ENCODE data around the gene MRPL14. TPM values are rescaled to one million over a fixed set of nuclear protein-coding genes. Genes with fewer than 3 reads are reported as not detected.

The MRPL14 gene
- total and polyA plus RNA-seq, 9 of the 15 experiments (the other 6 are each of a cell fraction or from before 2014, with no cell fraction given), result 126 to 424 (median 165) TPM

DNA sequence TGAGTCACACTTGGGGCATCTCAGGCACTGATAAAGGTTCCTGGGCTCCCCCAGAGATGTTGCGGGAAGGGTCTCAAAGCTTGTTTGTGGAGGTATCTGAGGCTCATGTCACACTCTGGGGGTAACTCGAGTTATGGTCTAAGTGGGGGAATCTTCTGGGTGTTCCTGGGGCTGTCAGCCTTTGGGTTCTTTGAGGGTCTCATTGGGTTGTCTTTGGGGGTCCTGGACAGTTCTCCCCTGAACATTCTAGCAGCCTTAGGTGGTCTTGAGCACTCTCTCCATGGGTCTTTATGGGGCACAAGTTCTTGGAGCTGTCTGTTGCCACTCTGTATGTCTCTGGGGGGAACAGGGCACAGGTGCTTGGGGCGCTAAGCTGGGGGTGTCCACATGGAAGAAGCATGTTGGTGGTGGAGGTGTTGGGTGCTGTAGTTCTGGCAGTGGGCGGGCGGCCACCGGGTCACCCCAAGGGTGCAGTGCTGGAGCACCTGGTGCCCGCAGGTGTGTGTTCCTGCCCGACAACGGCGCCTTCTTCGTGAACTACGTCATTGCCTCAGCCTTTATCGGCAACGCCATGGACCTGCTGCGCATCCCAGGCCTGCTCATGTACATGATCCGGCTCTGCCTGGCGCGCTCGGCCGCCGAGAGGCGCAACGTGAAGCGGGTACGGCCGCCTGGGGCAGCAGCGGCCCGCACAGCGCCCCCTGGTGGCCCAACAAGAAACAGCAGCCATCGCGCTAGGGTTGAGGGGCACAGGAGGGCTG is 24.3 kb upstream of the MRPL14 start (continued):
- TF ChIP-seq MAZ (CRISPR knock-in tag; conservative IDR thresholded peaks at IDR 0.05 in 1 of 2, IDR thresholded peaks at IDR 0.05 in 1 of 2) (peak; percentile 42 to 87; a peak in 2 of 4 replicates), SAFB2 (IDR thresholded peaks at IDR 0.05; ENCODE audit: borderline replicate concordance, low read depth, low read length, severe bottlenecking) (no peak), ZNF324 (CRISPR knock-in tag; IDR thresholded peaks at IDR 0.05) (no peak), NR4A1 (CRISPR knock-in tag; IDR thresholded peaks at IDR 0.05) (no peak), NR4A1 (tag; IDR thresholded peaks at IDR 0.05) (no peak), FOXA3 (CRISPR knock-in tag; conservative IDR thresholded peaks at IDR 0.05 in 1 of 2, IDR thresholded peaks at IDR 0.05 in 1 of 2) (no peak), ZNF175 (CRISPR knock-in tag; IDR thresholded peaks at IDR 0.05; ENCODE audit: low read depth) (no peak), KLF13 (tag; IDR thresholded peaks at IDR 0.05; ENCODE audit: borderline replicate concordance, low read depth) (no peak)
- TF ChIP-seq, protein P1, sequence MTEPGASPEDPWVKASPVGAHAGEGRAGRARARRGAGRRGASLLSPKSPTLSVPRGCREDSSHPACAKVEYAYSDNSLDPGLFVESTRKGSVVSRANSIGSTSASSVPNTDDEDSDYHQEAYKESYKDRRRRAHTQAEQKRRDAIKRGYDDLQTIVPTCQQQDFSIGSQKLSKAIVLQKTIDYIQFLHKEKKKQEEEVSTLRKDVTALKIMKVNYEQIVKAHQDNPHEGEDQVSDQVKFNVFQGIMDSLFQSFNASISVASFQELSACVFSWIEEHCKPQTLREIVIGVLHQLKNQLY (CRISPR knock-in tag; conservative IDR thresholded peaks at IDR 0.05), result no peak
- TF ChIP-seq, protein P2, sequence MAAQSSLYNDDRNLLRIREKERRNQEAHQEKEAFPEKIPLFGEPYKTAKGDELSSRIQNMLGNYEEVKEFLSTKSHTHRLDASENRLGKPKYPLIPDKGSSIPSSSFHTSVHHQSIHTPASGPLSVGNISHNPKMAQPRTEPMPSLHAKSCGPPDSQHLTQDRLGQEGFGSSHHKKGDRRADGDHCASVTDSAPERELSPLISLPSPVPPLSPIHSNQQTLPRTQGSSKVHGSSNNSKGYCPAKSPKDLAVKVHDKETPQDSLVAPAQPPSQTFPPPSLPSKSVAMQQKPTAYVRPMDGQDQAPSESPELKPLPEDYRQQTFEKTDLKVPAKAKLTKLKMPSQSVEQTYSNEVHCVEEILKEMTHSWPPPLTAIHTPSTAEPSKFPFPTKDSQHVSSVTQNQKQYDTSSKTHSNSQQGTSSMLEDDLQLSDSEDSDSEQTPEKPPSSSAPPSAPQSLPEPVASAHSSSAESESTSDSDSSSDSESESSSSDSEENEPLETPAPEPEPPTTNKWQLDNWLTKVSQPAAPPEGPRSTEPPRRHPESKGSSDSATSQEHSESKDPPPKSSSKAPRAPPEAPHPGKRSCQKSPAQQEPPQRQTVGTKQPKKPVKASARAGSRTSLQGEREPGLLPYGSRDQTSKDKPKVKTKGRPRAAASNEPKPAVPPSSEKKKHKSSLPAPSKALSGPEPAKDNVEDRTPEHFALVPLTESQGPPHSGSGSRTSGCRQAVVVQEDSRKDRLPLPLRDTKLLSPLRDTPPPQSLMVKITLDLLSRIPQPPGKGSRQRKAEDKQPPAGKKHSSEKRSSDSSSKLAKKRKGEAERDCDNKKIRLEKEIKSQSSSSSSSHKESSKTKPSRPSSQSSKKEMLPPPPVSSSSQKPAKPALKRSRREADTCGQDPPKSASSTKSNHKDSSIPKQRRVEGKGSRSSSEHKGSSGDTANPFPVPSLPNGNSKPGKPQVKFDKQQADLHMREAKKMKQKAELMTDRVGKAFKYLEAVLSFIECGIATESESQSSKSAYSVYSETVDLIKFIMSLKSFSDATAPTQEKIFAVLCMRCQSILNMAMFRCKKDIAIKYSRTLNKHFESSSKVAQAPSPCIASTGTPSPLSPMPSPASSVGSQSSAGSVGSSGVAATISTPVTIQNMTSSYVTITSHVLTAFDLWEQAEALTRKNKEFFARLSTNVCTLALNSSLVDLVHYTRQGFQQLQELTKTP (IDR thresholded peaks at IDR 0.05; ENCODE audit: low read depth in 1 of 2, partially characterized antibody in 2 of 2), result no peak
- TF ChIP-seq, protein P3, sequence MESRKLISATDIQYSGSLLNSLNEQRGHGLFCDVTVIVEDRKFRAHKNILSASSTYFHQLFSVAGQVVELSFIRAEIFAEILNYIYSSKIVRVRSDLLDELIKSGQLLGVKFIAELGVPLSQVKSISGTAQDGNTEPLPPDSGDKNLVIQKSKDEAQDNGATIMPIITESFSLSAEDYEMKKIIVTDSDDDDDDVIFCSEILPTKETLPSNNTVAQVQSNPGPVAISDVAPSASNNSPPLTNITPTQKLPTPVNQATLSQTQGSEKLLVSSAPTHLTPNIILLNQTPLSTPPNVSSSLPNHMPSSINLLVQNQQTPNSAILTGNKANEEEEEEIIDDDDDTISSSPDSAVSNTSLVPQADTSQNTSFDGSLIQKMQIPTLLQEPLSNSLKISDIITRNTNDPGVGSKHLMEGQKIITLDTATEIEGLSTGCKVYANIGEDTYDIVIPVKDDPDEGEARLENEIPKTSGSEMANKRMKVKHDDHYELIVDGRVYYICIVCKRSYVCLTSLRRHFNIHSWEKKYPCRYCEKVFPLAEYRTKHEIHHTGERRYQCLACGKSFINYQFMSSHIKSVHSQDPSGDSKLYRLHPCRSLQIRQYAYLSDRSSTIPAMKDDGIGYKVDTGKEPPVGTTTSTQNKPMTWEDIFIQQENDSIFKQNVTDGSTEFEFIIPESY (CRISPR knock-in tag; IDR thresholded peaks at IDR 0.05), result peak; percentile 96
- TF ChIP-seq, protein P4, sequence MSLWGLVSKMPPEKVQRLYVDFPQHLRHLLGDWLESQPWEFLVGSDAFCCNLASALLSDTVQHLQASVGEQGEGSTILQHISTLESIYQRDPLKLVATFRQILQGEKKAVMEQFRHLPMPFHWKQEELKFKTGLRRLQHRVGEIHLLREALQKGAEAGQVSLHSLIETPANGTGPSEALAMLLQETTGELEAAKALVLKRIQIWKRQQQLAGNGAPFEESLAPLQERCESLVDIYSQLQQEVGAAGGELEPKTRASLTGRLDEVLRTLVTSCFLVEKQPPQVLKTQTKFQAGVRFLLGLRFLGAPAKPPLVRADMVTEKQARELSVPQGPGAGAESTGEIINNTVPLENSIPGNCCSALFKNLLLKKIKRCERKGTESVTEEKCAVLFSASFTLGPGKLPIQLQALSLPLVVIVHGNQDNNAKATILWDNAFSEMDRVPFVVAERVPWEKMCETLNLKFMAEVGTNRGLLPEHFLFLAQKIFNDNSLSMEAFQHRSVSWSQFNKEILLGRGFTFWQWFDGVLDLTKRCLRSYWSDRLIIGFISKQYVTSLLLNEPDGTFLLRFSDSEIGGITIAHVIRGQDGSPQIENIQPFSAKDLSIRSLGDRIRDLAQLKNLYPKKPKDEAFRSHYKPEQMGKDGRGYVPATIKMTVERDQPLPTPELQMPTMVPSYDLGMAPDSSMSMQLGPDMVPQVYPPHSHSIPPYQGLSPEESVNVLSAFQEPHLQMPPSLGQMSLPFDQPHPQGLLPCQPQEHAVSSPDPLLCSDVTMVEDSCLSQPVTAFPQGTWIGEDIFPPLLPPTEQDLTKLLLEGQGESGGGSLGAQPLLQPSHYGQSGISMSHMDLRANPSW (CRISPR knock-in tag; IDR thresholded peaks at IDR 0.05), result no peak

All from K562 (cell line).